Inferior parietal cortex (tissue), 1 donor: ENCODE results near the gene DEGS2.
"Not testable (repeated sequence)": the region's sequence is repeated elsewhere in the genome, so short reads cannot be mapped to it uniquely, and the experiment has no call there.

Experiments
- DNase-seq: peaks from one replicate; pipeline ENCODE4 v3.0.0-alpha.2; 2016; ENCODE audit errors: extremely low spot score

DEGS2 gene

GRCh38 chr14:100178691-100179090 lies 19.2 kb upstream of the DEGS2 start:
- no peak for DNase-seq

GRCh38 chr14:100176811-100177327 lies 17.4 kb upstream of the DEGS2 start:
- no peak for DNase-seq

GRCh38 chr14:100173353-100173752 lies 13.9 kb upstream of the DEGS2 start:
- DNase-seq = no peak

GRCh38 chr14:100172811-100173210 lies 13.4 kb upstream of the DEGS2 start:
- DNase-seq = no peak

- DNase-seq = no peak
Observed at GRCh38 chr14:100170880-100171279, 11.4 kb upstream of the DEGS2 start.

GRCh38 chr14:100168506-100168905 lies 9.1 kb upstream of the DEGS2 start:
- no peak for DNase-seq

- DNase-seq = no peak
Observed at GRCh38 chr14:100165831-100166440, 6.5 kb upstream of the DEGS2 start.

- DNase-seq = no peak
Observed at GRCh38 chr14:100165376-100165775, 5.9 kb upstream of the DEGS2 start.

- DNase-seq = no peak
Observed at GRCh38 chr14:100160534-100160916, 1.1 kb upstream of the DEGS2 start.

GRCh38 chr14:100159865-100160533 lies 554 bp upstream of the DEGS2 start:
- DNase-seq = no peak

- no peak for DNase-seq
Observed at GRCh38 chr14:100158566-100159093, 815 bp downstream of the DEGS2 start.

- not testable (repeated sequence) for DNase-seq
Observed at GRCh38 chr14:100157548-100158232, 1.8 kb downstream of the DEGS2 start.

- no peak for DNase-seq
Observed at GRCh38 chr14:100156776-100157175, 2.7 kb downstream of the DEGS2 start.

GRCh38 chr14:100155756-100156616 lies 3.5 kb downstream of the DEGS2 start:
- DNase-seq = no peak

- no peak for DNase-seq
Observed at GRCh38 chr14:100155049-100155621, 4.3 kb downstream of the DEGS2 start.

- DNase-seq = no peak
Observed at GRCh38 chr14:100153560-100153959, 5.9 kb downstream of the DEGS2 start.

- DNase-seq = no peak
Observed at GRCh38 chr14:100152091-100152490, 7.4 kb downstream of the DEGS2 start.

GRCh38 chr14:100150932-100151587 lies 8.4 kb downstream of the DEGS2 start:
- DNase-seq = no peak

GRCh38 chr14:100149851-100150611 lies 9.4 kb downstream of the DEGS2 start:
- DNase-seq = no peak
